Left ventricle myocardium superior (tissue), 1 donor: ENCODE data around the gene AFF3. TPM values are rescaled to one million over a fixed set of nuclear protein-coding genes. Genes with fewer than 3 reads are reported as not detected.
A peak's percentile ranks its signal among the peaks of the same experiment; 100 is the strongest.
"Not testable (repeated sequence)": the region's sequence is repeated elsewhere in the genome, so short reads cannot be mapped to it uniquely, and the experiment has no call there.

Experiments used
- ATAC-seq: fragments of 200-7000 bp; cut with Tn5 transposase; one replicate; pipeline ENCODE4 v1.9.1; 2020; ENCODE audit warnings: mild to moderate bottlenecking, moderate library complexity
- DNase-seq: peaks from one replicate; pipeline ENCODE4 v3.0.0-alpha.2; 2020
- intact Hi-C: fragments of 100-400 bp; cut with micrococcal nuclease; formaldehyde crosslinking; loops from one replicate; pipeline ENCODE4 v1.11.0; 2022
- total RNA-seq: library from RNA; stranded (reverse); fragmentation: NEBNext Ultra II Directional; extraction: Animal tissue kit (Norgen Biotek cat#: 25700); gene quantifications from one replicate; pipeline ENCODE4 v1.2.1, GENCODE V29; 2021
- donor health status: DM: no; HTN: yes; CAD: no; lungs with severe emphysema.

The AFF3 gene
- total RNA-seq, 1 donor from 2014 or later, result 10.0 TPM

GRCh38 chr2:100082302-100082978 lies 60.0 kb downstream of the AFF3 start:
- intact Hi-C loops, DNase-seq: not testable (repeated sequence)
- ATAC-seq, result peak; percentile 88

GRCh38 chr2:100077935-100078334 lies 64.5 kb downstream of the AFF3 start:
- intact Hi-C loops, result no loop called here
- ATAC-seq, result no peak
- no peak for DNase-seq

- no peak for DNase-seq
- no peak for ATAC-seq
- intact Hi-C loops, result no loop called here
Observed at GRCh38 chr2:100077456-100077855, 64.9 kb downstream of the AFF3 start.

GRCh38 chr2:100075532-100075931 lies 66.9 kb downstream of the AFF3 start:
- ATAC-seq (no peak), DNase-seq (no peak)
- intact Hi-C loops, result no loop called here

GRCh38 chr2:100073110-100073509 lies 69.3 kb downstream of the AFF3 start:
- intact Hi-C loops, result no loop called here
- ATAC-seq (peak; percentile 95), DNase-seq (peak; percentile 55)

- intact Hi-C loops, result no loop called here
- DNase-seq (no peak), ATAC-seq (peak; percentile 62)
Observed at GRCh38 chr2:100072503-100072902, 69.9 kb downstream of the AFF3 start.

GRCh38 chr2:100071335-100072043 lies 70.9 kb downstream of the AFF3 start:
- ATAC-seq (no peak), DNase-seq (no peak)
- intact Hi-C loops, result no loop called here

- ATAC-seq, result no peak
- intact Hi-C loops, result no loop called here
- no peak for DNase-seq
Observed at GRCh38 chr2:100070078-100070477, 72.3 kb downstream of the AFF3 start.

GRCh38 chr2:100068395-100068794 lies 74.0 kb downstream of the AFF3 start:
- intact Hi-C loops, result no loop called here
- DNase-seq (no peak), ATAC-seq (peak; percentile 28)

GRCh38 chr2:100067784-100068183 lies 74.6 kb downstream of the AFF3 start:
- DNase-seq (no peak), ATAC-seq (no peak)
- intact Hi-C loops, result no loop called here

- intact Hi-C loops, result no loop called here
- no peak for ATAC-seq
- no peak for DNase-seq
Observed at GRCh38 chr2:100066856-100067255, 75.5 kb downstream of the AFF3 start.

GRCh38 chr2:100066246-100066645 lies 76.1 kb downstream of the AFF3 start:
- ATAC-seq (peak; percentile 51), DNase-seq (no peak)
- intact Hi-C loops, result no loop called here

GRCh38 chr2:100064592-100065428 lies 77.6 kb downstream of the AFF3 start:
- ATAC-seq (no peak), DNase-seq (no peak)
- intact Hi-C loops, result no loop called here

GRCh38 chr2:100064165-100064564 lies 78.2 kb downstream of the AFF3 start:
- DNase-seq (no peak), ATAC-seq (no peak)
- intact Hi-C loops, result no loop called here

GRCh38 chr2:100063459-100063953 lies 78.9 kb downstream of the AFF3 start:
- ATAC-seq (no peak), DNase-seq (no peak)
- intact Hi-C loops, result no loop called here

- no peak for DNase-seq
- intact Hi-C loops, result no loop called here
- no peak for ATAC-seq
Observed at GRCh38 chr2:100062336-100062735, 80.1 kb downstream of the AFF3 start.

GRCh38 chr2:100060875-100061274 lies 81.5 kb downstream of the AFF3 start:
- DNase-seq, result no peak
- no peak for ATAC-seq
- intact Hi-C loops, result no loop called here

- ATAC-seq (no peak), DNase-seq (no peak)
- intact Hi-C loops, result no loop called here
Observed at GRCh38 chr2:100059638-100060037, 82.8 kb downstream of the AFF3 start.

GRCh38 chr2:100057901-100058261 lies 84.5 kb downstream of the AFF3 start:
- intact Hi-C loops, result no loop called here
- ATAC-seq (no peak), DNase-seq (no peak)

- no peak for ATAC-seq
- intact Hi-C loops, result no loop called here
- no peak for DNase-seq
Observed at GRCh38 chr2:100054426-100054825, 88.0 kb downstream of the AFF3 start.
